GF-D8 (cell line): ENCODE data around the gene ATR.

Source experiments
- DNase-seq: peaks from one replicate; lab custom pipeline; 2025; lab: John Stamatoyannopoulos, UW

Gene ATR

DNA sequence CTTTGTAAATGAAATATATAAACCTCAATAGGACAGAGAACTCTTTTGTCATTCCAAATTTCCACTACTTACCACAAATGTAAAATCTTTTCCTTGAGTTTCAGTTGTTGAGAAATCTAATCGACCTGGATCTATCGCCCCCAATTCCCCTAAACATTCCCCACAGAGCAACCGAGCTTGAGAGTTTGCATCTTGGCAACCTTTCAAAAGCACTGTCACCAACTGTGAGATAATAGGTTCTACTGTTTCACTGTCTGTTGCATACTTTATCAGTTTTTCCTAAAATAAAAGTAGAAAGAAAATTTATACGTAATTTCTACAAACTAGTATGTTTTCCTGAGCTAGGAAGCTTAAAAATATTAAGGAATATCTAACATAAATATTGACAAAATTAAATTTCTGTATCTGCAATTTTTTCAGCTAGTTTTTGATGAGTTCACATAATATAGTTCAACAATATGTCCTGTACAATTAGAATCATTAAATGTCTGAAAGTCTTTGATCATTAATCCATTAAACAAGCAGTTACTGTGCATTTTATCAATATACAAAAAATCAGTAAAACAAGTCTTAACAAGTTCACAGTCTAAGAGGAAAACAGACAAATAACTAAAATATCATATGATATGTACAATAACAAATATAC lies 54.5 kb downstream of the ATR start:
- no peak for DNase-seq

DNA sequence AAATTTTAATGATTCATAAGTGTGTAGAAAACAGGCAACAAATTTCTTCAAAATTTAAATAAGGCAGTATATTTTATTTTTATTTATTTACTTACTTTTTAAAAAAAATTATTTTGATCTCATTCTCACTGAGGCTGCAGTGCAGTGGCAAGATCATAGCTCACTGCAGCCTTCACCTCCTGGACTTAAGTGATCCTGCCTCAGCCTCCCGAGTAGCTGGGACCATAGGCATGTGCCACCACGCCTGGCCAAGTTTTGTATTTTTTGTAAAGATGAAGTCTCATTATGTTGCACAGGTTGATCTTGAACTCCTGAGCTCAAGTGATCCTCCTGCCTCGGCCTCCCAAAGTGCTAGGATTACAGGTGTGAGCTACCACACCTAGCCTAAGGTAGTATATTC lies 69.5 kb downstream of the ATR start:
- no peak for DNase-seq

DNA sequence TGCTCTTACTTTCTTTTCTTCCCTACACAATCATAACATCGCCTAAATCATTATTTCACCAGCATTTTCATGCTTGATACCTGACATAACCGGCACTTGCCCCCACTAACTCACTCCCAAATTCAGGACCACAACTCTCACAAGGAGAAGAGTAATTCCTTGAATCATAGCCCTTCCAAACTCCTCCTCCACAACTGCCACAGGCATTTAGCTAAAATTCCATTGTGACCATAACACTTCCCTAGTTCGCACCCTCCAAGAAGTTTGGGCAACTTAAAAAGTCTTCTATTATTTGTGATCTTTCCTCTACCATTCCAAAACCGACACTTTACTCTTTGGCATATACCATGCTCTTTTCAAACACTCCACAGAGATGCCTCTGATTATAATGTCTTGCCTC lies 71.3 kb downstream of the ATR start:
- DNase-seq, result no peak

DNA sequence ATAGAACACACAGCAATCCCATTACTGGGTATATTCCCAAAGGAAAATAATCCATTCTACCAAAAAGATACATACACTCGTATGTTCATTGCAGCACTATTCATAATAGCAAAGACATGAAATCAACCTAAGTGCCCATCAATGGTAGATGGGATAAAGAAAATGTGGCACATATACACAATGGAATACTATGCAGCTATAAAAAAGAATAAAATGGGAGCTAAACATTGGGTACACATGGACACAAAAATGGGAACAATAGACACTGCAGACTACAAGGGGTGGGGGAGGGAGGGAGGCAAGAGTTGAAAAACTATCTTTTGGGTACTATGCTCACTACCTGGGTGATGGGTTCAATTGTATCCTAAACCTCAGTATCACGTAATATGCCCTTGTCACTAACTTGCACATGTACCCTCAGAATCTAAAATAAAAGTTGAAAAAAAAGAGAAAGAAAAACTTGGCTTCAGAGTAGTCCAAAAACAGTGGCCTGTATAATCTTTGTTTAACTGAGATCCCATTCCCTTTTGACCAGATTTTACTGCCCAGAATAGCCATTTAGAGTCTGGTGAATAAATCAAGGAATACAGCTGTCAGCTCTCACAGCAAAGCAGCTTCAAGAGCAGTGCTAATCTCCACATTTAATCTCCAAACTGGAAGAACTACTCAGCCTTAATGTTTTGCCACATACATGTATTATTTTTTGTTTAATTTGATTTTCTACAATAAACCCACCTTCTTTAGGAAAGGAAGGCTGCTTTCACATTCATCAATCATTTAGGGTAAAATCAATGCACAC lies 76.1 kb downstream of the ATR start:
- DNase-seq, result no peak

DNA sequence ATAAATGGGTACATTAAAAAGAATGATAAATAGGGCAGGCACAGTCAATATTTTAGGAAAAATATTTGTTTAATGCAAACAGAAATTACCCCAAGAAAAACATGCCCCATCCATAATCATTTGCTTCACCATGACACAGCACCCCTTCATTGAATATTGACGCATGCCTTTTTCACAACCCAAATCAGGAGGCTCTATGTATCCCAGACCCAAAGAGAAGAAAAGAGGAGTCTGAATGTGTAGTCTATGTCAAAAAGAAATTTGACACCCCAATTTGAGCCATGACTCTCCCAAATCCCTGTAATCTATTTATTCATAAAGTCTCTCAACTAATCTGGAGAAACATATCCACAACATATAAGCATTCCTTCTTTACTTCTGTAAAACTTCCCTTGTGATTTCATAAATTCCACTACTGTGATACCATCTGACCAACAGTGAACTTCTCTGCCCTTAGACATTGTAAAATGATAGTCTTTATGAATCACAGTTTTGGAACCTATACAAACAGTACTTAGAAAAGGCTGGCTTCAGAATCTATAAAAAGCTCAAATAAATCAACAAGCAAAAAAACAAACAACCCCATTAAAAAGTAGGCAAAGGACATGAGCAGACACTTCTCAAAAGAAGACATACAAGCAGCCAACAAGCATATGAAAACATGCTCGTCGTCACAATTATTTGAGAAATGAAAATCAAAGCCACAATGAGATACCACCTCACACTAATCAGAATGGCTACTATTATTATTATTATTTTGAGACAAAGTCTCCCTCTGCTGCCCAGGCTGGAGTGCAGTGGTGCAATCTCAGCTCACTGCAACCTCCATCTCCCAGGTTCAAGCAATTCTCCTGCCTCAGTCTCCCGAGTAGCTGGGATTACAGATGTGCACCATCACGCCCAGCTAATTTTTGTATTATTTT lies 77.3 kb downstream of the ATR start:
- no peak for DNase-seq

DNA sequence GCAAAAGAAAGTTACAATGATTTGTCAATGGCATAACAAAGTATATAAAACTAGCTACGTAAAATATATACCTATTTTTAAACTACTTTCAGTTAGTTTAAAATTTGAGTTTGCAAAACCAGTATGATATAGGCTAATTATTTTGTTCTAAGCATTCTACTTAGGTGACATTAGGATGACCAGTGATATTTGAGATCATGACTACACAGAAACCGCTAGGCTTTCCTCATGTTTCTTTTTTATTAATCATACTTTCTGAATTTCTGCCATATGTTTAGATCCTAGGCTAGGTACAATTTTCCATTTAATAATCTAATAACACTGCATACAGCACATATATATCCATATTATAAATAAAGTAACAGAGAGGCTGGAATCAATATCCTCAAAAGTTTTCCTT lies 78.3 kb downstream of the ATR start:
- DNase-seq, result no peak

DNA sequence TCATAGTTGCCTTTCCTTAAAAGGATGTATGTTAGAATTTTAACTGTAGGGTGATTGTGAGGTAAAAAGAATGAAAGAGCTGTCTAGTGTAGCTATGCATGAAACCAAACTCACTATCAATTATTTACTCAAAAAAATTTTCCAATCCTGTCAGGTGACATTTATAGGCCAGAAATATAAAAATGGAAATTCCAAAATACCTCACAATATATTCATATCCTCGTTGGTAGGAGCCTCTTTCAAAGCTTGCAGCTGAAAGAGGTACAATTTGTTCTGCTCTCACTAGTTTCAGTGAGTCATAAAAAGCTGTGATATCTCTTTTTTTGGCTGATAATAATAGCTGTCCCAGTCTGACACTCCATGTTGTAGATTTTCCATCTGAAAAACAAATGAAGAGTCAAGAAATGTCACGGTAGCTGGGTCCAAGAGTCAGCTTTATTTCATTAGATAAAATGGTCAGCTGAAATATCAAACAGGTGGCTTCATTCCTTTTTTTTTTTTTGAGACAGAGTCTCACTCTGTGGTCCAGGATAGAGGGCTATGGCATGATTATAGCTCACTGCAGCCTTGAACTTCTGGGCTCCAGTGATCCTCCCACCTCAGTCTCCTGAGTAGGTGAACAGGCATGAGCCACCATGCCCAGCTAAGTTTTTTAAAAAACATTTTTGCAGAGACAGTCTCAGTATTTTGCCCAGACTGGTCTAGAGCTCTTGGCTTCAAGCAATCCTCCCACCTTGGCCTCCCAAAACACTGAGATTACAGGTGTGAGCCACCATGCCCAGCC lies 79.9 kb downstream of the ATR start:
- no peak for DNase-seq

DNA sequence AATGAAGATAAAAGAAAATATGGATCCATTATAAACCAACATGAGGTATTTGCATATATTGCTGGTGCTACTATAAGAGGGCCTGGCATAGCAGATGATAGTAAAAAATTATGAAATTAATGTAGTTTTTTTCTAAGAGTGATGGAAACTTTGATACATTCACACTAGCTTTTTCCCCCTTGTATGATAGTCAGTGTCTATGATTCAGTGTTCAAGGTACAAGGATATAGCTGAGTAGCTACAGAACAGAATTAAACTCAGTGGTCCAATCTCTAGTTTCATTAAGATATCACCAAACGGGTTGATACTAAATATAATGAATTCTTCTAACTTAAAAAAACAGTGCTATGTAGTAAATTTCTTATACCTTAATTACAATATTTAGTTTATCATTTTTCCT lies 80.8 kb downstream of the ATR start:
- no peak for DNase-seq

DNA sequence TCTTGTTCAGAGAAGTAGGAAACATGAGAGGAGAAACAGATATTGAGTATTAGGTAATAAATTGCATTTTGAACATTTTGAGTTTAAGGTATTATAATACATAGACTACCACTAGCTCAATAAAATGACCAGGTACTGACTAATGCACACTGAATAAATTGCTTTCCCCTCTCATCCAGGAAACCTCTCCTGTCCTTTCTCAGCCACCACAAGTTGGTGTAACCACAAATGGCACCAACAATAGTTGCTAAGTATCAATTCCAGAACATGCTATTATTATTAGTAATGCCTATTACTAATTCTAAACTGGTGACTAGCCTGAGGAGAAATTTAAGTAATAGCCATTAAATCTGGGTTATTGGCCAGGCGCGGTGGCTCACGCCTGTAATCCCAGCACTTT lies 83.4 kb downstream of the ATR start:
- no peak for DNase-seq

DNA sequence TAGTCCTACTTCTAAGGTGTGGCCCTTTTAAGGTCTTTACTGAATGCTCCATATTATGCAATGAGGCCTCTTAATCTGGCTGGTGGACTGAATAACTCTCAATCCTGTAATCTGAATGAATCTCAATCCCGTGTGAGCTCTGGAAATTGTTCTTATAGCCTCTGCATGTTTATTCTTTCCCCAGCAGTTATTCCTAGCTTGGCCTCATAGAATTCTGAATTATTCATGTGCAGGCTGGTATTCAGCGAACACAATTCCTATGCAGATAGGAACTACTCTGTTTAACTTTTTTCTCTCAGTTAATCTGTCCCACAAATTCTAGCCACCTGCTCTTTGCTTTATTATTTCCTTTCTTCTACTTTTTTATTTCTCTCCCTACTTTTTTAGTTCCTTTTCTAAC lies 86.3 kb downstream of the ATR start:
- no peak for DNase-seq

DNA sequence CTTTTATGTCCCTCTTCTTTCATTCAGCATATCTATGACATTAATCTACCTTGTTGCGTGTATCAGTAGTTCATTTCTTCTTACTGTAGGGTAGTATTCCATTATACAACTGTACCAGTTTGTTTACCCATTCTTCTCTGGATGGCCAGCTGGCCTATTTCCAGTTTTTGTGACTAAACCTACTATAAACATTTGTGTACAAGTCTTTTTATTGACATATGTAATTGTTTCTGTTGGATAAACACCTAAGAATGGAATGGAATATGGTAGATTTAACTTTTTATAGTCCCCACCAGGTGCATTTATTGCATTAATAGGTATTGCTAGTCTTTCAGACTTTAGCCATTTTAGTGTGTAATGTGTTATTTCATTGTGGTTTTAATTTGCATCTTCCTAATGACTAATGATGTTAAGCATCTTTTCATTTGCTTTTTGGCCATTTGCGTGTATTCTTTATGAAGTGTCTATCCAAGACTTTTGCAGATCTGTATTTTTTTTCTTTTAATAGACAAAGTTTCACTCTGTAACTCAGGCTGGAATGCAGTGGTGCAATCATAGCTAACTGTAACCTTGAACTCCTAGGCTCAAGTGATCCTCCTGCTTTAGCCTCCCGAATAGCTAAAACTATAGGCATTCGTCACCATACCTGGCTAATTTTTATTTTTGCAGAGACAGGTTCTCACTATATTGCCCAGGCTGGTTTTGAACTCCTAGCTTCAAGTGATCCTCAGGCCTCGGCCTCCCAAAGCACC lies 88.8 kb downstream of the ATR start:
- no peak for DNase-seq

DNA sequence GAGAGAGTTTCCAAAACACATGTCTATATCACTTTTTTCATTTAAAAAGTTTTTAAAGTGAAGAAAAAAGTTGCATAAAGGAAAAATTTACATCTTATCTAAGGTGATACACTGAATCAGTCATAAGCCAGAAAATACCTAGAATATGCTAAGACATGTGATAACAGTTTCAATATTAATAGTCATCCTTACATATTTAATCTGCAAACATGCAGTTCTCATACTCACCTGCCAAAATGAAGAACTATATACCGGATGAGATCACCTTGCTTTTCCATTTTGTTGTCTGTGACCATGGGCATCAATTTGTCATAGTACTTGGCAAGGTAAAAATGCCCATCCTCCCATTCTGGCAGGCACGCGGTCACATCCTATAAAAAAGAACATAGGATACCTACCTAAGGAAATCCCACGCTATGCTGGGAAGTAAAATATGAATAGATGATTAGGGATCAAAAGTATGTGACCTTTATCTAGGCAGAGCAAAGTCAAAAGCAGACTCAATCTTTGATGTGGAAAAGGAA lies 93.6 kb downstream of the ATR start:
- no peak for DNase-seq

DNA sequence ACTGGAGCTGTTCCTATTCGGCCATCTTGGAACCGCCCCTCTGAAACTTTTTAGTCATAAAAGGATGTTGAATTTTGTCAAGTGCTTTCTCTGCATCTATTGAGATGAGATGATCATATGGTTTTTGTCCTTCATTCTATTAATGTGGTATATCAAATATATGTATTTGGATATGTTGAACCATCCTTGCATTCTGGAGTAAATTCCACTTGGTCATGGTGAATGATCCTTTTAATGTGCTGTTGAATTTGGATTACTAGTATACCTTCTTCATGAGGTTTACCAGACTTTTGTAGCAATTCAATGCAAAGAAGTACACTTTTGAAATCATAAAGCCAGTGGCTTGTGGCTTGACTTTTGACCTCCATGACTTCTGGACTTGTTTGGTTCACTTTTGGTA lies 97.3 kb downstream of the ATR start:
- DNase-seq, result no peak

DNA sequence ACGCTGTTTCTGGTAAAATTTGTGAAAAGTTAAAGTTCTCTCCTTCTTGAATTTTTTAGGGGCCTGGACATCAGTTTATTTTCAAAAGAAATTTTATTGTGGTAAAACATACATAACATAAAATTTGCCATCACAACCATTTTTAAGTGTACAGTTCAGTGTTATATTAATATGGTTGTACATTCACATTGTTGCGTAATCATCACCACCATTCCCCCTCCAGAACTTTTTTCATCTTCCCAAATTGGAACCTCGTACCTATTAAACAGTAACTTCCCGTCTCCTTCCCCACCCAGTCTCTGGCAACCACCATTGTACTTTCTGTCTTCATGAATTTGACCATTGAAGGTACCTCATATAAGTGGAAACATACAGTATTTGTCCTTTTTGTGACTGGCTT lies 107.7 kb downstream of the ATR start:
- DNase-seq, result no peak

DNA sequence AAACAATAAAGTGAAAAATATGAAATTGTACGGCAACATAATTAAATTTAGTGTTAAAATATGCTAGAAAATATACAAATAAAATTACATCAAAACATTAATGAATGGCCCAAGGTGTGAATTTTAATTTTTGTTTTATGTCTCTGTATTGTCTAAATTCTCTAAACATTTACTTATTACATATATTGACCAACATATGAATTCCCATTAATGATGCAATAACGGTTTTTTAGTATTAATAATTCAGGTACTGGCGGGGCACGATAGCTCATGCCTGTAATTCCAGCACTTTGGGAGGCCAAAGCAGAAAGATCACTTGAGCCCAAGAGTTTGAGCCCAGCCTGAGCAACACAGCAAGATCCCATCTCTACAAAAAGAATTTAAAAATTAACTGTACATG lies 110.1 kb downstream of the ATR start:
- no peak for DNase-seq

DNA sequence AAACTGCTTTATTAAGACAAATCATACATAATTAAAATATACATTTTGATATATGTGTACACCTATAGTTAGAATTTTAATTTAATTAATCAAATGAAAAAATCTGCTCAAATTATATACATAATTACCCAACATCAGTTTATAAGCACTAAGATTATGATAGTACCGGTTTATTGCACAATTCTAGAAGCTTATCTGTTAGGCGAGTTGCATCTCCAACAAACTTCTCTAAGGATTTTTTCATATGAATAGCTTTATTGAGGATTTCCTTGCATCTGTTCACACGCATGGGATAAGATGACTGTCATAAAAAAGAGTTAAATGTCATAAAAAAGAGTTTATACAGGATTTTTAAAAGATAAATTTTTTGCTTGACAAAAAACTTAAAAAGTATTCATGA lies 110.8 kb downstream of the ATR start:
- DNase-seq, result no peak

DNA sequence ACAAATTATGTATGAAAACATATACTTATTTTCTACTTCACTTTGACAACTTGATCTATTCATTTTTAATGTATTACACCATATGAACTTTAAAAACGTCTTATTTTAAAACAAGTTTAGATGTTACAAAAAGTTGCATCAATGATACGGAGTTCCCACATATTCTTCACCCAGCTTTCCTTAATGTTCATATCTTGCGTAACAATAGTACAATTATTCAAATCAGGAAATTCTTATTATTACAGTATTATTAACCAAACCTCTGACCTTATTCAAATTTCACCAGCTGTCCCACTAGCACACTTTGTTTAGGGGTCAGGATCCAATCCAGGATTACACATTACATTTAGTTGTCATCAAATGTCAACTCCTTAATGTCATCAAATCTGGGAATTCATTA lies 117.8 kb downstream of the ATR start:
- DNase-seq, result no peak

DNA sequence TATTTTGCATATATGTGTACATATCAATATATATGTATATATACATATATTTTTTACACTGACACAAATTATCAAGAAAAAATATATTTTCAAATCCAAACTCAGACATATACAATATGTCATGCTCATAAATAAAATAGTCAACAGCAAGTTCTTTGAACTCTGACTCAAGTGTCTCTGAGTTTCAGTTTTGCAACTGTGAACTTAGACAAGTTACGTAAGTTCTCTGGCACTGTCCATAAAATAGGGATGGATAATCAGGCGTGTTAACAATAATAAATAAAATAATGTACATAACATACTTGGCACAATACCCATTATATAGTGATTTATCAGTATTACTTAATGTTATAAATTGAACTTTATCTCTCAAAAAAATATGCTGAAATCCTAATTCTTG lies 118.6 kb downstream of the ATR start:
- no peak for DNase-seq

DNA sequence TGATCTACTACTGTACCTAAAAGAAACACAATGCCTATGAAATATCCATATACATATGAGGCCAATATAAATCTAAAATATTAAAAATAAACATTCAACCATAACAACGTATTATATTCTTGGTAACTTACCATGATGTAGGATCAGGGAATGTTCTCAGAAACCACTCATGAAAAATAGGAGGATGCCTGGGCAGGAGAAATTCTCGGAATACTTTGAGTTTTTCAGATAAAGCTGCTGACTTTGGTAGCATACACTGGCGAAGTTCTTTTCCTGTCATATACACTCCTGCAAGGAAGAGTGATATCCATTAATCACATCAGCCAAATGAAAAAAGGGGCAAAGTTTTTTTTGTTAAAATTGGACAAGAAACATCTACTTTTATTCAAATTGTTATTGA lies 119.4 kb downstream of the ATR start:
- no peak for DNase-seq

DNA sequence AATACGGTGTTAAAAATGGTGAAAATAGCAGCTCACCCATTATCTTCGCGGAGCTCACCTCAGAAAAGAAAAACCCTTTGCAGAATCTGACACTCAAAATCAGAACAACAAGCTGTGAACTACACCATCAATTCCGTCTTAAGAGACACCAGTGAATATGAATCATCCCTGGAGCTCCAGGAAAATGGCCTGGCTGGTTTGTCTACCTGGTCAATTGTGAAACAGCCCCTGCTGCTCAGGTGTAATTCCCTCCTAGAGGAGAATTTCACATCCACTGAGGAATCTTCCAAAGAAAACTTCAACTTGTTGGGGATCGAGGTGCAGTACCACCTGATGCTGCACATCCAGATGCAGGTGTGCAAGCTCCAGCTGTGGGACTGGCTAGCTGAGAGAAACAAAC lies 127.7 kb downstream of the ATR start:
- no peak for DNase-seq

DNA sequence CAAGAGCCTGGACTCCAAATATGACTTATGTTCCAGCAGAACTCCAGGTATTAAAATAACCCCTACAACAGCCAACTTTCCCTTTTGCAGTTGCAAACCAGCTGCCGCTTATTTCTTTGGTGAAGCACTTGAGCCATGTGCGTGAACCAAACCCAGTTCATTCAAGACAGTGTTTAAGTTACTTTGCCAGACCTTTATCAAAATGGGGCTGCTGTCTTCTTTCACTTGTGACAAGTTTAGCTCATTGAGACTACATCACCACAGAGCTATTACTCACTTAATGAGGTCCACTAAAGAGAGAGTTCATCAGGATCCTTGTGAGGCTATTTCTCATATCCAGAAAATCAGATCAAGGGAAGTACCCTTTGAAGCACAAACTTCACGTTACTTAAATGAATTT lies 128.3 kb downstream of the ATR start:
- DNase-seq, result no peak
